Activated CD4-positive, alpha-beta T cell treated with anti-CD3 and anti-CD28 coated beads, Interleukin-2, amount 50 U/mL, for 1 hour (primary cell): ENCODE results near the gene GTF3C5.
"Not testable (repeated sequence)": the region's sequence is repeated elsewhere in the genome, so short reads cannot be mapped to it uniquely, and the experiment has no call there.

ENCODE experiments used
- DNase-seq: peaks from one replicate; pipeline ENCODE4 v3.0.0-alpha.2; 2020

Gene GTF3C5

GRCh38 chr9:133073086-133074014, 42.6 kb downstream of the GTF3C5 start:
- no peak for DNase-seq

- DNase-seq, result no peak
Observed at GRCh38 chr9:133074111-133074651, 43.4 kb downstream of the GTF3C5 start.

- no peak for DNase-seq
Observed at GRCh38 chr9:133075925-133076630, 45.3 kb downstream of the GTF3C5 start.

GRCh38 chr9:133076691-133077090, 45.9 kb downstream of the GTF3C5 start:
- DNase-seq, result no peak

GRCh38 chr9:133078486-133078885, 47.7 kb downstream of the GTF3C5 start:
- DNase-seq, result no peak

GRCh38 chr9:133080161-133080560, 49.4 kb downstream of the GTF3C5 start:
- DNase-seq, result no peak

- not testable (repeated sequence) for DNase-seq
Observed at GRCh38 chr9:133080786-133081779, 50.3 kb downstream of the GTF3C5 start.

GRCh38 chr9:133081957-133082644, 51.3 kb downstream of the GTF3C5 start:
- DNase-seq, result not testable (repeated sequence)

- not testable (repeated sequence) for DNase-seq
Observed at GRCh38 chr9:133083688-133084087, 52.9 kb downstream of the GTF3C5 start.

- not testable (repeated sequence) for DNase-seq
Observed at GRCh38 chr9:133086212-133086860, 55.5 kb downstream of the GTF3C5 start.

- no peak for DNase-seq
Observed at GRCh38 chr9:133086894-133087293, 56.1 kb downstream of the GTF3C5 start.

- no peak for DNase-seq
Observed at GRCh38 chr9:133087429-133088145, 56.8 kb downstream of the GTF3C5 start.

GRCh38 chr9:133088146-133088750, 57.5 kb downstream of the GTF3C5 start:
- no peak for DNase-seq

GRCh38 chr9:133088756-133089155, 58.0 kb downstream of the GTF3C5 start:
- no peak for DNase-seq

- no peak for DNase-seq
Observed at GRCh38 chr9:133089271-133089671, 58.5 kb downstream of the GTF3C5 start.

GRCh38 chr9:133090187-133090586, 59.4 kb downstream of the GTF3C5 start:
- no peak for DNase-seq

GRCh38 chr9:133090752-133091385, 60.1 kb downstream of the GTF3C5 start:
- DNase-seq, result no peak

- DNase-seq, result not testable (repeated sequence)
Observed at GRCh38 chr9:133094351-133094750, 63.6 kb downstream of the GTF3C5 start.

GRCh38 chr9:133094842-133095393, 64.1 kb downstream of the GTF3C5 start:
- no peak for DNase-seq
